DMS53 treated with DMSO at 0.1 percent for 48 hours (cell line): ENCODE data around the gene SLC25A34.
"Not testable (repeated sequence)": the region's sequence is repeated elsewhere in the genome, so short reads cannot be mapped to it uniquely, and the experiment has no call there.

Experiments used
- DNase-seq: peaks from one replicate; lab custom pipeline; 2025; ENCODE audit not compliant: unreplicated experiment; lab: John Stamatoyannopoulos, UW

SLC25A34 gene

GRCh38 chr1:15736038-15736891, at the start of gene SLC25A34:
TSS of gene SLC25A34 (plus strand) at chr1:15736258. CDS start at chr1:15736486, 228 bp downstream.
- peak; percentile 93 for DNase-seq

- DNase-seq = no peak
Measured at GRCh38 chr1:15687446-15687845, 48.6 kb upstream of the SLC25A34 start.

- DNase-seq = no peak
Measured at GRCh38 chr1:15690317-15690716, 45.7 kb upstream of the SLC25A34 start.

GRCh38 chr1:15691434-15692032, 44.5 kb upstream of the SLC25A34 start:
- DNase-seq = no peak

- no peak for DNase-seq
Measured at GRCh38 chr1:15692121-15692682, 43.9 kb upstream of the SLC25A34 start.

- DNase-seq = no peak
Measured at GRCh38 chr1:15693371-15693770, 42.7 kb upstream of the SLC25A34 start.

- no peak for DNase-seq
Measured at GRCh38 chr1:15696956-15697521, 39.0 kb upstream of the SLC25A34 start.

- no peak for DNase-seq
Measured at GRCh38 chr1:15698201-15698600, 37.9 kb upstream of the SLC25A34 start.

- not testable (repeated sequence) for DNase-seq
Measured at GRCh38 chr1:15699321-15699720, 36.7 kb upstream of the SLC25A34 start.

GRCh38 chr1:15700508-15700907, 35.5 kb upstream of the SLC25A34 start:
- no peak for DNase-seq

- no peak for DNase-seq
Measured at GRCh38 chr1:15701784-15702183, 34.3 kb upstream of the SLC25A34 start.

- no peak for DNase-seq
Measured at GRCh38 chr1:15702722-15703550, 33.1 kb upstream of the SLC25A34 start.

GRCh38 chr1:15703562-15703961, 32.5 kb upstream of the SLC25A34 start:
- no peak for DNase-seq

GRCh38 chr1:15704526-15705183, 31.4 kb upstream of the SLC25A34 start:
- DNase-seq = no peak

- no peak for DNase-seq
Measured at GRCh38 chr1:15705184-15705566, 30.9 kb upstream of the SLC25A34 start.

GRCh38 chr1:15706751-15707150, 29.3 kb upstream of the SLC25A34 start:
- no peak for DNase-seq

- DNase-seq = no peak
Measured at GRCh38 chr1:15707239-15707925, 28.7 kb upstream of the SLC25A34 start.

- DNase-seq = peak; percentile 8
Measured at GRCh38 chr1:15708486-15709137, 27.4 kb upstream of the SLC25A34 start.

GRCh38 chr1:15709226-15709625, 26.8 kb upstream of the SLC25A34 start:
- DNase-seq = no peak
